GM12878 (cell line): ENCODE measurements around the gene PRKCE. TPM values are rescaled to one million over a fixed set of nuclear protein-coding genes. Genes with fewer than 3 reads are reported as not detected.

Experiments
- ATAC-seq: fragments of 200-7000 bp; cut with Tn5 transposase; 3 replicates; pipeline ENCODE4 v1.9.1; 2020; ENCODE audit warnings: mild to moderate bottlenecking, moderate library complexity
- BruUV-seq: library from RNA; stranded (reverse); fragments of 400-500 nt; replicated peaks from 2 replicates; lab custom pipeline; 2021; lab: Mats Ljungman, UMichigan
- CTCF ChIA-PET: fragments of 300-600 bp; sonication (Branson Sonifier 250); formaldehyde crosslinking; extraction: SDS; loops from one replicate; lab custom pipeline; 2021; ENCODE audit warnings: inconsistent platforms; lab: Yijun Ruan, JAX
- POLR2A ChIA-PET: fragments of 350-600 bp; formaldehyde crosslinking; extraction: SDS; loops from one replicate; lab custom pipeline; 2021; ENCODE audit warnings: inconsistent platforms; lab: Charles Lee
- RAD21 ChIA-PET: fragments of 300-600 bp; sonication (Branson Sonifier 250); formaldehyde crosslinking; loops from one replicate; lab custom pipeline; 2023; ENCODE audit warnings: antibody characterized with exemption; ENCODE audit not compliant: unreplicated experiment; lab: Charles Lee
- SMC1A ChIA-PET: fragments of 300-600 bp; sonication (Branson Sonifier 250); formaldehyde crosslinking; loops from one replicate; lab custom pipeline; 2023; ENCODE audit not compliant: unreplicated experiment, uncharacterized antibody; lab: Charles Lee
- DNase-seq: peaks from one replicate; pipeline ENCODE4 v3.0.0-alpha.2; 2011; ENCODE audit warnings: low read depth, low spot score
- FAIRE-seq: peaks from 3 replicates; lab custom pipeline; 2011; peaks lifted over from hg19 to GRCh38; lab: Jason Lieb, UNC
- H2AFZ ChIP-seq: 2 replicates; pipeline ENCODE4 v1.6.0; 2011; ENCODE audit warnings: low read depth, low read length, control low read depth; ENCODE audit not compliant: control insufficient read depth
- H3K27ac ChIP-seq: 2 replicates; pipeline ENCODE4 v1.5.1; 2011; ENCODE audit warnings: control low read depth; ENCODE audit not compliant: control insufficient read depth, insufficient read depth
- H3K27me3 ChIP-seq, 2 experiments: replicated peaks in 1 of 2; 2 replicates each; pipeline versions ENCODE4 v1.6.0 to v1.6.1; 2011; ENCODE audit warnings: low read length in 1 of 2; ENCODE audit not compliant: control insufficient read depth in 2 of 2, insufficient read depth in 2 of 2
- H3K36me3 ChIP-seq, 2 experiments: 2 replicates each; pipeline ENCODE4 v1.5.1; 2011; ENCODE audit warnings: low read length in 1 of 2; ENCODE audit not compliant: control insufficient read depth in 2 of 2, insufficient read depth in 2 of 2
- H3K4me1 ChIP-seq: 2 replicates; pipeline ENCODE4 v1.6.1; 2011; ENCODE audit warnings: mild to moderate bottlenecking, low read length, moderate library complexity, mixed read lengths; ENCODE audit not compliant: control insufficient read depth, insufficient read depth
- H3K4me2 ChIP-seq: 2 replicates; pipeline ENCODE4 v1.6.0; 2011; ENCODE audit warnings: control low read depth; ENCODE audit not compliant: control insufficient read depth, insufficient read depth
- H3K4me3 ChIP-seq: fragments of 200-600 bp; sonication (generic); 2 replicates; pipeline ENCODE4 v1.5.1; 2016
- H3K79me2 ChIP-seq: 2 replicates; pipeline ENCODE4 v1.6.0; 2011; ENCODE audit warnings: low read length; ENCODE audit not compliant: control insufficient read depth, insufficient read depth
- H3K9ac ChIP-seq: 2 replicates; pipeline ENCODE4 v1.8.0; 2011; ENCODE audit warnings: low read length, control low read depth, mixed read lengths; ENCODE audit not compliant: control insufficient read depth, insufficient read depth
- H3K9me3 ChIP-seq: replicated peaks from 3 replicates; pipeline ENCODE4 v1.5.1; 2011; ENCODE audit warnings: mild to moderate bottlenecking, low read length; ENCODE audit not compliant: control insufficient read depth, insufficient read depth
- H4K20me1 ChIP-seq: 2 replicates; pipeline ENCODE4 v1.6.0; 2011; ENCODE audit not compliant: control insufficient read depth, insufficient read depth
- DPF2 ChIP-seq: fragments of 450-650 bp; IDR thresholded peaks from 2 replicates; pipeline ENCODE4 v1.6.1; 2017; ENCODE audit warnings: mild to moderate bottlenecking
- EZH2 ChIP-seq: IDR thresholded peaks from 2 replicates; pipeline ENCODE4 v1.6.1; 2012; ENCODE audit warnings: low read depth, mild to moderate bottlenecking, control low read depth, inconsistent platforms, low read length, borderline replicate concordance; ENCODE audit not compliant: control insufficient read depth
- MTA2 ChIP-seq: fragments of 450-650 bp; IDR thresholded peaks from 2 replicates; pipeline ENCODE4 v1.6.1; 2016; ENCODE audit warnings: low read depth, mild to moderate bottlenecking, moderate library complexity
- MYC ChIP-seq: IDR thresholded peaks from 2 replicates; pipeline ENCODE4 v1.6.1; 2011; ENCODE audit warnings: mild to moderate bottlenecking, low read length, moderate library complexity, inconsistent platforms; ENCODE audit not compliant: insufficient read depth, insufficient replicate concordance, insufficient read length, severe bottlenecking
- RBBP5 ChIP-seq: fragments of 200-600 bp; sonication (generic); conservative IDR thresholded peaks from 2 replicates; pipeline ENCODE4 v1.6.1; 2016
- RFX5 ChIP-seq: IDR thresholded peaks from 2 replicates; pipeline ENCODE4 v1.6.1; 2011; ENCODE audit warnings: low read depth, low read length, improper control_type of control experiment
- SP1 ChIP-seq: IDR thresholded peaks from one replicate; pipeline ENCODE4 v1.6.1; 2011; ENCODE audit warnings: low read depth, low read length
- ZBTB33 ChIP-seq: fragments of 450-650 bp; IDR thresholded peaks from 2 replicates; pipeline ENCODE4 v1.6.1; 2017; ENCODE audit warnings: mild to moderate bottlenecking
- WGBS: methylation state at CpG from one replicate; pipeline ENCODE4 v1.1.6; 2016; ENCODE audit warnings: low lambda C conversion rate; ENCODE audit not compliant: insufficient replicate concordance, insufficient coverage; ENCODE audit errors: missing lambda C conversion rate; 5-methylcytosine and 5-hydroxymethylcytosine counted together
- in situ Hi-C: fragments of 300-500 bp; cut with MboI; formaldehyde crosslinking; loops from 9 replicates; pipeline ENCODE4 v1.14.3; 2018; ENCODE audit warnings: mixed read lengths
- intact Hi-C: fragments of 100-400 bp; cut with micrococcal nuclease; formaldehyde crosslinking; loops from one replicate; pipeline ENCODE4 v1.14.2; 2022; ENCODE audit not compliant: unreplicated experiment
- polyA plus RNA-seq, 11 experiments: library from polyadenylated mRNA; depleted of rRNA in 4 of 11; unstranded in 6 of 11; stranded (reverse) in 5 of 11; fragments of >200 nt; fragmentation: Nextera tagmentation in 4 of 11; fragmentation: Illumina TruSeq in 1 of 11; extraction: Ambion mirVana in 4 of 11; extraction: Trizol in 1 of 11; gene quantifications; 1 replicate in 1 of 11; 2 replicates in 10 of 11; pipeline versions ENCODE4 v1.2.1 to v1.2.3, GENCODE V29; 2011 to 2016; ENCODE audit warnings: inconsistent platforms in 2 of 11, missing spikeins in 2 of 11, low read depth in 1 of 11
- total RNA-seq, 4 experiments: library from RNA; depleted of rRNA in 3 of 4; stranded (reverse); fragments of >200 nt in 3 of 4; fragmentation: Illumina TruSeq in 1 of 4; extraction: Trizol in 1 of 4; gene quantifications; 2 replicates each; pipeline versions ENCODE4 v1.2.1 to v1.2.3, GENCODE V29; 2013 to 2021

Gene PRKCE
- total and polyA plus RNA-seq, 10 of the 15 experiments (the other 5 are each of a cell fraction or from before 2014, with no cell fraction given): 2.6 to 28.2 (median 11.3) TPM

- TF ChIP-seq ZBTB33 (no peak), SP1 (no peak), EZH2 (no peak)
- TF ChIP-seq, all 136 proteins: peak for 0
Measured at GRCh38 chr2:45748239-45748638, 96.8 kb downstream of the PRKCE start (continued).

- FAIRE-seq: no peak
- DNase-seq: no peak
- ChIA-PET CTCF (no interaction called here), SMC1A (interaction anchor here (1.3 to 1.7 kb wide), 2 partner anchors 17 to 75 kb away, joined by 3 to 4 read pairs; no protein-coding TSS in a partner anchor), RAD21 (interaction anchor here (1.4 kb wide), 1 partner anchor 100 kb away, joined by 4 read pairs; no protein-coding TSS in a partner anchor), POLR2A (no interaction called here)
- Histone ChIP-seq H3K27ac (no peak overlapping the region), H3K9me3 (peaks cover 2% of the 10 kb centered on the region; the same call in 2 of the 3 replicates), H3K36me3 (no peaks in the 10 kb centered on the region; a peak in 1 of 4 replicates), H3K79me2 (no peaks in the 10 kb centered on the region; the same call in 1 of the 2 replicates), H3K27me3 (no peaks in the 10 kb centered on the region), H2AFZ (no peak overlapping the region), H4K20me1 (no peaks in the 10 kb centered on the region), H3K9ac (no peak overlapping the region), H3K4me1 (peaks cover 7% of the 10 kb centered on the region; the same call in 1 of the 2 replicates), H3K4me2 (no peak overlapping the region), H3K4me3 (no peak overlapping the region)
- in situ Hi-C loops (no loop called here), intact Hi-C loops (no loop called here)
- 94% methylated on average over 2 of the region's 2 CpGs for WGBS
- no peak for ATAC-seq
- no TSS peak for BruUV-seq
- TF ChIP-seq MTA2 (no peak), RFX5 (no peak), MYC (no peak), RBBP5 (no peak), DPF2 (no peak)
- TF ChIP-seq, all 136 proteins: peak for 0
Measured at GRCh38 chr2:45750001-45750400, 98.5 kb downstream of the PRKCE start.
